Tibial nerve (tissue), 4 donors: Measurements from ENCODE around the gene SLC38A9. TPM values are rescaled to one million over a fixed set of nuclear protein-coding genes. Genes with fewer than 3 reads are reported as not detected.
"Not testable (repeated sequence)": the region's sequence is repeated elsewhere in the genome, so short reads cannot be mapped to it uniquely, and the experiment has no call there.

ENCODE experiments used
- DNase-seq, 2 donors: peaks; one replicate each; pipeline ENCODE4 v3.0.0-alpha.2; 2019; ENCODE audit warnings: low spot score in 2 of 2
- H3K27ac ChIP-seq, 4 donors: fragments of 200-600 bp; sonication (generic) in 3 of 4; one replicate each; pipeline ENCODE4 v1.5.1; 2017 to 2019; ENCODE audit warnings: mild to moderate bottlenecking in 1 of 4
- H3K27me3 ChIP-seq, 2 donors: fragments of 200-600 bp; sonication (generic) in 1 of 2; one replicate each; pipeline versions ENCODE4 v1.5.1 to v1.6.0; 2017 to 2019
- H3K36me3 ChIP-seq, 3 donors: fragments of 200-600 bp; sonication (generic); one replicate each; pipeline ENCODE4 v1.5.1; 2018 to 2019
- H3K4me1 ChIP-seq, 4 donors: fragments of 200-600 bp; sonication (generic) in 3 of 4; one replicate each; pipeline ENCODE4 v1.5.1; 2017 to 2019
- H3K4me3 ChIP-seq, 4 donors: fragments of 200-600 bp; sonication (generic) in 3 of 4; one replicate each; pipeline ENCODE4 v1.5.1; 2017 to 2019; ENCODE audit warnings: mild to moderate bottlenecking in 1 of 4, moderate library complexity in 1 of 4
- H3K9me3 ChIP-seq, 4 donors: fragments of 200-600 bp; sonication (generic) in 3 of 4; one replicate each; pipeline ENCODE4 v1.5.1; 2017 to 2019
- CTCF ChIP-seq, 5 experiments: fragments of 200-600 bp in 3 of 5; fragments of 450-650 bp in 2 of 5; sonication (generic) in 3 of 5; IDR thresholded peaks; one replicate each; pipeline ENCODE4 v1.5.1; 2016 to 2019; ENCODE audit warnings: antibody characterized with exemption in 5 of 5, mild to moderate bottlenecking in 3 of 5, moderate library complexity in 2 of 5
- EP300 ChIP-seq, 2 donors: sonication (generic); formaldehyde crosslinking; IDR thresholded peaks; one replicate each; pipeline ENCODE4 v1.6.1; 2017; ENCODE audit warnings: antibody characterized with exemption in 2 of 2, mild to moderate bottlenecking in 1 of 2
- POLR2A ChIP-seq, 2 donors: fragments of 450-650 bp; IDR thresholded peaks; one replicate each; pipeline ENCODE4 v1.6.1; 2017; ENCODE audit warnings: antibody characterized with exemption in 2 of 2, mild to moderate bottlenecking in 2 of 2, moderate library complexity in 2 of 2
- WGBS, 2 donors: methylation state at CpG; one replicate each; pipeline ENCODE4 v1.1.5; 2018; 5-methylcytosine and 5-hydroxymethylcytosine counted together
- total RNA-seq, 4 donors: library from RNA; depleted of rRNA; stranded (reverse); fragments of >200 nt; gene quantifications; one replicate each; pipeline ENCODE4 v1.1.0, GENCODE V29; 2016

SLC38A9 gene
- total RNA-seq, 4 donors from 2014 or later, result 11.0 to 39.1 (median 23.6) TPM

GRCh38 chr5:55610542-55610941, 101.6 kb downstream of the SLC38A9 start:
- no peaks in the 10 kb centered on the region for H3K36me3 ChIP-seq
- no peak for TF ChIP-seq CTCF (IDR thresholded peaks at IDR 0.05)
- no peak for TF ChIP-seq EP300 (IDR thresholded peaks at IDR 0.05)
- TF ChIP-seq POLR2A (IDR thresholded peaks at IDR 0.05), result no peak
- no peaks in the 10 kb centered on the region for H3K27me3 ChIP-seq
- no peak for DNase-seq
- no peaks in the 10 kb centered on the region for H3K4me1 ChIP-seq
- H3K4me3 ChIP-seq, result no peak overlapping the region
- H3K9me3 ChIP-seq, result no peaks in the 10 kb centered on the region
- no peak overlapping the region for H3K27ac ChIP-seq

DNA sequence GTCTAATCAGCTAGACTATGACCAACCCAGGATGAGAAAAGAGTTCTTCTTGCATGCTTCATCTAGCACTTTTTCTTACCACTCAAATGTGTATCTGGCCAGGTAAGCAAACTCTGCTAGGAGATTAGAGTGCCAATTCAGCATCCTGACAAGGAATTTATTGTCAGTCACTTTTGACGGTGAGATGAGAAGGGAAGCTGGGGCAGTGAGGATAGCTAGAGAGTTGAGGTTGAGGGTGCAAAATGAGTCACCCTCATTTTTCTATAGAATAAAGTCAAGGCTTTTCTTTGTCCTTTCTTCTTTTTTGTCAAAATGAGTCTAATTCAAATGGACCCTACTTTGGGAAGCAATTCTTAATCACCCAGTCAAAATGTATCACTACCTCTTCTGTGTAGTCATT, 102.7 kb downstream of the SLC38A9 start:
- 40 to 62% methylated on average over 1 of the region's 1 CpG for WGBS, 2 donors
- H3K36me3 ChIP-seq, result no peaks in the 10 kb centered on the region
- no peaks in the 10 kb centered on the region for H3K9me3 ChIP-seq
- no peak for DNase-seq
- no peaks in the 10 kb centered on the region for H3K27me3 ChIP-seq
- peaks cover 0 to 11% (median 4%) of the 10 kb centered on the region in 4 donors for H3K4me1 ChIP-seq
- no peak overlapping the region for H3K4me3 ChIP-seq
- H3K27ac ChIP-seq, result no peak overlapping the region
- TF ChIP-seq CTCF (IDR thresholded peaks at IDR 0.05), result no peak

GRCh38 chr5:55608595-55609349, 103.4 kb downstream of the SLC38A9 start:
- Histone ChIP-seq H3K4me3 (no peak overlapping the region), H3K27me3 (no peaks in the 10 kb centered on the region), H3K36me3 (no peaks in the 10 kb centered on the region), H3K4me1 (peaks cover 0 to 17% (median 7%) of the 10 kb centered on the region in 4 donors), H3K27ac (no peak overlapping the region), H3K9me3 (no peaks in the 10 kb centered on the region)
- TF ChIP-seq CTCF (IDR thresholded peaks at IDR 0.05), result no peak
- no peak for TF ChIP-seq POLR2A (IDR thresholded peaks at IDR 0.05)
- TF ChIP-seq EP300 (IDR thresholded peaks at IDR 0.05), result no peak
- WGBS, 2 donors, result 61 to 88% methylated on average over 6 of the region's 6 CpGs
- no peak for DNase-seq

GRCh38 chr5:55607309-55607708, 104.8 kb downstream of the SLC38A9 start:
- H3K27me3 ChIP-seq, DNase-seq, H3K27ac ChIP-seq, H3K36me3 ChIP-seq, H3K4me3 ChIP-seq, H3K9me3 ChIP-seq: not testable (repeated sequence)
- peaks cover 2 to 29% (median 11%) of the 10 kb centered on the region in 4 donors for H3K4me1 ChIP-seq
- 56 to 78% methylated on average over 5 of the region's 5 CpGs for WGBS, 2 donors

DNA sequence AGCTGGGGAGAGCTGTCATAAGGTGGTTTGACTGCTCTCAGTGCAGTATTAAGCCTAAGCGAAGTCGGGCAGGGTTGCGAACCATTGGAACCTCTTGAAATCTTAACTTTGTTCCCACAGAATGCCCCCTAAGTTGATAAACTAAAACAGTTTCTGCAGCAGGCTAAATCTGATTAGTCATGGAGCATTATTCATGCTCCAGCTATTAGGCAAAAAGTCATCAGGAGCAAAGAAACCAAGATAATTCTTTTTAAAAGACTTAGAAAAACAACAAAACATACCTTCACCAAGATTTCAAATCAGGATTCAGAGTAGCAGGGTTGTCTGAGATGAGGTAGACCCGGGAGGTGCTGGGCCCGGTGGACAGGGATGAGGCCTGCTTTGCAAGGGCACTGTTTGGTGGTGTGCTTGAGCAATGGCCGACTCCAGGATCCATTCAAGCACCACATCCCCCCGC, 107.5 kb downstream of the SLC38A9 start:
- WGBS, 2 donors, result 81 to 83% methylated on average over 7 of the region's 7 CpGs
- TF ChIP-seq POLR2A (IDR thresholded peaks at IDR 0.05), result no peak
- TF ChIP-seq EP300 (IDR thresholded peaks at IDR 0.05), result no peak
- TF ChIP-seq CTCF (IDR thresholded peaks at IDR 0.05), result no peak
- no peaks in the 10 kb centered on the region for H3K36me3 ChIP-seq
- no peak for DNase-seq
- peaks cover 2 to 56% (median 33%) of the 10 kb centered on the region in 4 donors for H3K4me1 ChIP-seq
- no peaks in the 10 kb centered on the region for H3K27me3 ChIP-seq
- H3K9me3 ChIP-seq, result no peaks in the 10 kb centered on the region
- peak overlapping the region; percentile 62 to 96 (median 90) for H3K27ac ChIP-seq
- H3K4me3 ChIP-seq, result no peak overlapping the region
